ENCODE data around the gene PRR36.

DNA sequence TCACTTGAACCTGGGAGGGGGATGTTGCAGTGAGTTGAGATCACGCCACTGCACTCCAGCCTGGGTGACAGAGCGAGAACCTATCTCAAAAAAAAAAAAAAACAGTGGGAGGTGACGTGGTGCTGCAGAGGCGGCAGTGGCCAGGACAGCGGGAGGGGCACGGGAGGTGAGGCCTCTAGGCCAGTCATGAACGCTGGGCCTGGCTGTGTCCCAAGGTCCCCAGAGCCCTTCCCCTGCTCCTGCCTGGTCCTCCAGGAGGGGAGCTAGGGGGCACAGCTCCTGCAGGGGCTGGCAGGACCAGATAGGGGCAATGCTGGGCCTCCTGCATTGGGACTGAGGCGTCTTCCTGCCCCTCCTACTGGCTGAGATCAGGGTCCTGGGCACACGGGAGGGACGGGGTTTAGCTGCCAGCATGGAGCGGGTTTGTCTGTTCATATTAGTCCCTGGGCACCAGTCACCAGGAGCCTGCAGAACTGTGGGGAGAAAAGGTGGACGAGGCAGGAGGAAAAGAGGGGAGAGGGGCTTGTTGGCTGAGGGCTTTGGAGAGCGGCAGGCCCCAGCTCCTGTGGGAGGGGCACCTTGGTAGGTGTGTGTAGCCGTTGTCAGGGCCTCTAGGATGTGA, 34.0 kb upstream of the PRR36 start:
- TF ChIP-seq CTCF (IDR thresholded peaks at IDR 0.05) (no peak), EZH2phosphoT487 (IDR thresholded peaks at IDR 0.05) (no peak)

Data from neural progenitor cell (in vitro differentiated cells).